ENCODE results near the gene MLST8.

Gene MLST8

DNA sequence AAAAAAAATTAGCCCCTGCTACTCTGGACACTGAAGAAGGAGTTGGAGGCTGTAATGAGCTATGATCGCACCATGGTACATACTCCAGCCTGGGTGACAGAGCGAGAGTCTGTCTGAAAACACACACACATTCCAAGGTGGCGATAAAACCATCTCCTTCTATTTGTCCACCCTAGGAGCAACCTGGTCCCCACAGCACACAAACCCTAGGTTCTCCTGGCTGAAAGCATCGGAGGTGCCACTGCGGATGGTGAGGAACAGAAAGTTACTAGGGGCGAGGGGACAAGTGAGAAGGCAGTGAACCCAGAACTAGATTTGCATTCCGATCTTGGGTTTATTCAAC lies 47.5 kb downstream of the MLST8 start (continued):
- TF ChIP-seq, protein P1, sequence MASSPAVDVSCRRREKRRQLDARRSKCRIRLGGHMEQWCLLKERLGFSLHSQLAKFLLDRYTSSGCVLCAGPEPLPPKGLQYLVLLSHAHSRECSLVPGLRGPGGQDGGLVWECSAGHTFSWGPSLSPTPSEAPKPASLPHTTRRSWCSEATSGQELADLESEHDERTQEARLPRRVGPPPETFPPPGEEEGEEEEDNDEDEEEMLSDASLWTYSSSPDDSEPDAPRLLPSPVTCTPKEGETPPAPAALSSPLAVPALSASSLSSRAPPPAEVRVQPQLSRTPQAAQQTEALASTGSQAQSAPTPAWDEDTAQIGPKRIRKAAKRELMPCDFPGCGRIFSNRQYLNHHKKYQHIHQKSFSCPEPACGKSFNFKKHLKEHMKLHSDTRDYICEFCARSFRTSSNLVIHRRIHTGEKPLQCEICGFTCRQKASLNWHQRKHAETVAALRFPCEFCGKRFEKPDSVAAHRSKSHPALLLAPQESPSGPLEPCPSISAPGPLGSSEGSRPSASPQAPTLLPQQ (tag by site-specific recombination; IDR thresholded peaks at IDR 0.05) = no peak; the same call in 1 of the 2 replicates
- peak; percentile 41 for TF ChIP-seq ZBTB17 (tag by site-specific recombination; IDR thresholded peaks at IDR 0.05)
- TF ChIP-seq ZNF701 (tag by site-specific recombination; IDR thresholded peaks at IDR 0.05) = no peak
- no peak for TF ChIP-seq SP7 (tag by site-specific recombination; IDR thresholded peaks at IDR 0.05)
- TF ChIP-seq, protein P2, sequence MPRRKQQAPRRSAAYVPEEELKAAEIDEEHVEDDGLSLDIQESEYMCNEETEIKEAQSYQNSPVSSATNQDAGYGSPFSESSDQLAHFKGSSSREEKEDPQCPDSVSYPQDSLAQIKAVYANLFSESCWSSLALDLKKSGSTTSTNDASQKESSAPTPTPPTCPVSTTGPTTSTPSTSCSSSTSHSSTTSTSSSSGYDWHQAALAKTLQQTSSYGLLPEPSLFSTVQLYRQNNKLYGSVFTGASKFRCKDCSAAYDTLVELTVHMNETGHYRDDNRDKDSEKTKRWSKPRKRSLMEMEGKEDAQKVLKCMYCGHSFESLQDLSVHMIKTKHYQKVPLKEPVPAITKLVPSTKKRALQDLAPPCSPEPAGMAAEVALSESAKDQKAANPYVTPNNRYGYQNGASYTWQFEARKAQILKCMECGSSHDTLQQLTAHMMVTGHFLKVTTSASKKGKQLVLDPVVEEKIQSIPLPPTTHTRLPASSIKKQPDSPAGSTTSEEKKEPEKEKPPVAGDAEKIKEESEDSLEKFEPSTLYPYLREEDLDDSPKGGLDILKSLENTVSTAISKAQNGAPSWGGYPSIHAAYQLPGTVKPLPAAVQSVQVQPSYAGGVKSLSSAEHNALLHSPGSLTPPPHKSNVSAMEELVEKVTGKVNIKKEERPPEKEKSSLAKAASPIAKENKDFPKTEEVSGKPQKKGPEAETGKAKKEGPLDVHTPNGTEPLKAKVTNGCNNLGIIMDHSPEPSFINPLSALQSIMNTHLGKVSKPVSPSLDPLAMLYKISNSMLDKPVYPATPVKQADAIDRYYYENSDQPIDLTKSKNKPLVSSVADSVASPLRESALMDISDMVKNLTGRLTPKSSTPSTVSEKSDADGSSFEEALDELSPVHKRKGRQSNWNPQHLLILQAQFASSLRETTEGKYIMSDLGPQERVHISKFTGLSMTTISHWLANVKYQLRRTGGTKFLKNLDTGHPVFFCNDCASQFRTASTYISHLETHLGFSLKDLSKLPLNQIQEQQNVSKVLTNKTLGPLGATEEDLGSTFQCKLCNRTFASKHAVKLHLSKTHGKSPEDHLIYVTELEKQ (tag by site-specific recombination; IDR thresholded peaks at IDR 0.05; ENCODE audit: borderline replicate concordance) = no peak
- TF ChIP-seq, protein P3, sequence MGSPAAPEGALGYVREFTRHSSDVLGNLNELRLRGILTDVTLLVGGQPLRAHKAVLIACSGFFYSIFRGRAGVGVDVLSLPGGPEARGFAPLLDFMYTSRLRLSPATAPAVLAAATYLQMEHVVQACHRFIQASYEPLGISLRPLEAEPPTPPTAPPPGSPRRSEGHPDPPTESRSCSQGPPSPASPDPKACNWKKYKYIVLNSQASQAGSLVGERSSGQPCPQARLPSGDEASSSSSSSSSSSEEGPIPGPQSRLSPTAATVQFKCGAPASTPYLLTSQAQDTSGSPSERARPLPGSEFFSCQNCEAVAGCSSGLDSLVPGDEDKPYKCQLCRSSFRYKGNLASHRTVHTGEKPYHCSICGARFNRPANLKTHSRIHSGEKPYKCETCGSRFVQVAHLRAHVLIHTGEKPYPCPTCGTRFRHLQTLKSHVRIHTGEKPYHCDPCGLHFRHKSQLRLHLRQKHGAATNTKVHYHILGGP (tag by site-specific recombination; IDR thresholded peaks at IDR 0.05) = no peak
- TF ChIP-seq ZNF600 (tag by site-specific recombination; IDR thresholded peaks at IDR 0.05) = peak; percentile 92
- 0 out of 2 replicates have a peak, but pooled peaks have one; percentile 29 for TF ChIP-seq IKZF3 (tag by site-specific recombination; IDR thresholded peaks at IDR 0.05)
- no peak for TF ChIP-seq ZNF2 (tag by site-specific recombination; IDR thresholded peaks at IDR 0.05)
- TF ChIP-seq HOXA7 (CRISPR knock-in tag; IDR thresholded peaks at IDR 0.05; ENCODE audit: borderline replicate concordance) = no peak

DNA sequence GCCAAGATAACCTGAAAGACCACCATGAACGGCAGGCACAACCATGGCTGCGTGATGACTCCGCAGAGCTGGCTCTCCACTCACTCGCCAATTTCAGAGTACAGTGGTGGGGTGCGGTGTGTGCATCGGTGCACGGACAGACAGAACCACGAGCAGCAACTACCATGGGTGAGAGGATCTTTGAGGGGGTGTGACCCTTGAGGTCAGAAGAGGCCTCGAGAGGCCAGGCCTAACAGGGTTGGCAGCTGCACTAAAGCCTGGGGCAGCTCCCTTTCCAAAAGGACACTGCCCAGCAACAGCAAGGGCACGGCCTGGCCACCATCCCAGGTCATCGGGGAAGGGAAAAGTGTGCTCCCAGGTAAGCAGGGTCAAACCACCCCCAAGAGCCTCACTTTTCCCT lies 48.0 kb downstream of the MLST8 start:
- ChIA-PET POLR2A (interaction anchor here (1.2 to 3.7 kb wide), 2 partner anchors 16 to 58 kb away, joined by 4 to 48 read pairs; partner anchors contain the start of gene DNASE1L2), CTCF (interaction anchor here (1.0 to 1.3 kb wide), 2 partner anchors 9 to 58 kb away, joined by 4 to 6 read pairs; no protein-coding TSS in a partner anchor)
- H3K36me3 ChIP-seq (ENCODE audit: control insufficient read depth in 2 of 2, insufficient read depth in 1 of 2, low read length in 2 of 2) = peaks cover 41 to 70% of the 10 kb centered on the region in 2 experiments

DNA sequence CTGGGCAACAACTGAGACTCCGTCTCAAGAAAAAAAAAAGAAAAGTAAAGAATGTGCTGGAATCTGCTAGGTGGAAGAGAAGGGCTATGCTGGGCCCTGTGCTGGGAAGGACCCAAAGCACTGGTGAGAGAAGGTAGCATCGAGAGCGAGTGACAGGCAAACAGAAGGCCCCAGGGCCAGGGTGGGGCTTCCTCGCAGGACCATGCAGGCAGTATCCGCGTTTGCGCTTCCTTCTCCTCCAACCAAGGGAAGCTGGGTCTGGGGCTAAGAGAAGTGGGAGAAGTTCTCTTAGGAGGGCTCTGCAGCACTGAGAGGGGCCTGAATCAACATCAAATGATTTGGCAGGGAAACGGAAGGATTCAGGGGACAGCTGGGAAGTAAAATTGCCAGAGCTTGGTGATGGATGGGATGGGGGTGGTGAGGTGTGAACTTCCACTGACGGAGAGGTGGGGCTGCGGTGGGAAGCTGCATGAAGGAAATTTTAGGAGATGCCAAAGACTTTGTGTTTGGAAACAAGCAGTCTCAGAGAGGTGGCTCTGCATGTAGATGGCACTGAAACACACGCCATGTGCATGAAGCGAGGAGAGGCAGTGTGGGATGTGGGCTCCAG lies 51.4 kb downstream of the MLST8 start:
- ChIA-PET CTCF (interaction anchor here (0.6 to 0.7 kb wide), 2 partner anchors 217 to 329 kb away, joined by 3 to 6 read pairs; no protein-coding TSS in a partner anchor), POLR2A (interaction anchor here (1.4 kb wide), 1 partner anchor 61 kb away, joined by 4 read pairs; no protein-coding TSS in a partner anchor)
- no peak overlapping the region for H3K27ac ChIP-seq (ENCODE audit: extremely low read depth, low read depth, low read length)
- H3K9me3 ChIP-seq (ENCODE audit: control insufficient read depth, insufficient read depth, low read depth, low read length) = no peaks in the 10 kb centered on the region
- peaks cover 7% of the 10 kb centered on the region for H3K4me1 ChIP-seq (ENCODE audit: control insufficient read depth, insufficient read depth, low read length)
- H3K4me3 ChIP-seq (ENCODE audit: low read depth, low read length) = no peak overlapping the region
- peaks cover 59 to 94% of the 10 kb centered on the region in 2 experiments for H3K36me3 ChIP-seq (ENCODE audit: control insufficient read depth in 2 of 2, insufficient read depth in 1 of 2, low read length in 2 of 2)
- TF ChIP-seq HOXD13 (CRISPR knock-in tag; IDR thresholded peaks at IDR 0.05; ENCODE audit: borderline replicate concordance) (no peak), ZNF10 (tag by site-specific recombination; IDR thresholded peaks at IDR 0.05) (no peak), ZNF169 (tag by site-specific recombination; IDR thresholded peaks at IDR 0.05) (no peak), PRDM1 (tag by site-specific recombination; IDR thresholded peaks at IDR 0.05) (no peak), ZNF600 (tag by site-specific recombination; IDR thresholded peaks at IDR 0.05) (0 out of 2 replicates have a peak, but pooled peaks have one; percentile 6)
- TF ChIP-seq, protein P4, sequence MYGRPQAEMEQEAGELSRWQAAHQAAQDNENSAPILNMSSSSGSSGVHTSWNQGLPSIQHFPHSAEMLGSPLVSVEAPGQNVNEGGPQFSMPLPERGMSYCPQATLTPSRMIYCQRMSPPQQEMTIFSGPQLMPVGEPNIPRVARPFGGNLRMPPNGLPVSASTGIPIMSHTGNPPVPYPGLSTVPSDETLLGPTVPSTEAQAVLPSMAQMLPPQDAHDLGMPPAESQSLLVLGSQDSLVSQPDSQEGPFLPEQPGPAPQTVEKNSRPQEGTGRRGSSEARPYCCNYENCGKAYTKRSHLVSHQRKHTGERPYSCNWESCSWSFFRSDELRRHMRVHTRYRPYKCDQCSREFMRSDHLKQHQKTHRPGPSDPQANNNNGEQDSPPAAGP (tag by site-specific recombination; IDR thresholded peaks at IDR 0.05) = no peak

More for the DNA sequence above, 48.0 kb downstream of the MLST8 start:
- Histone ChIP-seq H3K9me3 (ENCODE audit: control insufficient read depth, insufficient read depth, low read depth, low read length) (no peaks in the 10 kb centered on the region), H3K4me3 (ENCODE audit: low read depth, low read length) (no peak overlapping the region), H3K4me1 (ENCODE audit: control insufficient read depth, insufficient read depth, low read length) (peaks cover 7% of the 10 kb centered on the region), H3K27ac (ENCODE audit: extremely low read depth, low read depth, low read length) (no peak overlapping the region)
- TF ChIP-seq BCL11B (tag by site-specific recombination; IDR thresholded peaks at IDR 0.05; ENCODE audit: low read depth) = 0 out of 2 replicates have a peak, but pooled peaks have one; percentile 20
- no peak for TF ChIP-seq ZNF266 (tag by site-specific recombination; IDR thresholded peaks at IDR 0.05; ENCODE audit: low read depth)
- TF ChIP-seq GLIS2 (tag by site-specific recombination; IDR thresholded peaks at IDR 0.05) = no peak
- TF ChIP-seq BCL11A (tag by site-specific recombination; IDR thresholded peaks at IDR 0.05; ENCODE audit: low read depth) = no peak
- no peak for TF ChIP-seq ZNF214 (tag by site-specific recombination; IDR thresholded peaks at IDR 0.05; ENCODE audit: borderline replicate concordance)
- TF ChIP-seq ZNF76 (tag by site-specific recombination; IDR thresholded peaks at IDR 0.05; ENCODE audit: borderline replicate concordance, low read depth) = no peak
- no peak for TF ChIP-seq ZFP37 (tag by site-specific recombination; IDR thresholded peaks at IDR 0.05)

Data from HEK293 (cell line).